ENCODE measurements around the gene SMIM3. TPM values are rescaled to one million over a fixed set of nuclear protein-coding genes. Genes with fewer than 3 reads are reported as not detected.
A peak's percentile ranks its signal among the peaks of the same experiment; 100 is the strongest.

Gene SMIM3
- total and polyA plus RNA-seq, 2 of the 4 experiments (the other 2 are of a cell fraction), result 37.5 to 53.4 TPM

- Histone ChIP-seq H3K27ac (ENCODE audit: insufficient read depth, low read length) (peak overlapping the region; percentile 88), H3K9ac (ENCODE audit: low read depth, low read length) (peak overlapping the region; percentile 89), H4K8ac (ENCODE audit: low read depth in 2 of 2, low read length in 2 of 2) (peak overlapping the region; percentile 45 to 67; a peak in 2 of 4 replicates), H2AK5ac (ENCODE audit: low read depth, low read length) (peak overlapping the region; percentile 88), H4K20me1 (ENCODE audit: insufficient read depth, low read length) (no peaks in the 10 kb centered on the region; the same call in 1 of the 2 replicates), H2BK120ac (ENCODE audit: low read depth, low read length) (peak overlapping the region; percentile 75; the same call in 1 of the 2 replicates), H3K56ac (ENCODE audit: extremely low read depth, insufficient read depth, low read length) (peak overlapping the region; percentile 68), H2BK5ac (ENCODE audit: low read depth, low read length, poor library complexity, severe bottlenecking) (peak overlapping the region; percentile 98), H4K5ac (ENCODE audit: low read depth, low read length) (peak overlapping the region; percentile 68; the same call in 1 of the 2 replicates), H3K23ac (ENCODE audit: low read depth, low read length) (peak overlapping the region; percentile 90), H4K91ac (ENCODE audit: insufficient read depth, low read depth, low read length) (peak overlapping the region; percentile 75), H3K9me3 (ENCODE audit: control insufficient read depth, insufficient read depth, low read length) (no peaks in the 10 kb centered on the region), H3K18ac (ENCODE audit: low read depth, low read length) (peak overlapping the region; percentile 68; the same call in 1 of the 2 replicates), H3K4ac (ENCODE audit: low read depth, low read length) (peak overlapping the region; percentile 92), H2AK9ac (replicated peaks; ENCODE audit: low read depth, low read length, poor library complexity) (peak overlapping the region; percentile 98), H2BK20ac (ENCODE audit: low read depth, low read length) (peak overlapping the region; percentile 57; the same call in 1 of the 2 replicates), H2AFZ (replicated peaks; ENCODE audit: low read length, poor library complexity) (peak overlapping the region; percentile 35), H3K4me2 (ENCODE audit: low read depth, low read length) (peak overlapping the region; percentile 98), H3K4me1 (ENCODE audit: control insufficient read depth, insufficient read depth, low read length) (peaks cover 29% of the 10 kb centered on the region), H2BK15ac (ENCODE audit: low read depth, low read length) (peak overlapping the region; percentile 48; the same call in 2 of the 3 replicates), H3K4me3 (ENCODE audit: insufficient read depth, low read depth, low read length) (peak overlapping the region; percentile 79), H3K9me1 (ENCODE audit: insufficient read depth, low read length) (peaks cover 32% of the 10 kb centered on the region), H3K14ac (replicated peaks; ENCODE audit: low read depth, low read length) (peak overlapping the region; percentile 97), H3K36me3 (ENCODE audit: control insufficient read depth, insufficient read depth, low read length) (no peaks in the 10 kb centered on the region), H3K79me1 (ENCODE audit: low read depth in 1 of 2, low read length in 2 of 2) (peaks cover 10 to 70% of the 10 kb centered on the region in 2 experiments; a peak in 3 of 4 replicates), H3K27me3 (ENCODE audit: control insufficient read depth, insufficient read depth, low read length) (no peaks in the 10 kb centered on the region)
- BruUV-seq (replicated peaks), result no TSS peak
- ATAC-seq (ENCODE audit: low read depth) (no peak), DNase-seq (peak; percentile 66)
- intact Hi-C loops (cut with micrococcal nuclease) (loop anchor here (2.0 to 5.0 kb wide), 2 partner anchors 21 to 217 kb away; partner anchors contain the start of gene DCTN4), in situ Hi-C loops (cut with MboI; ENCODE audit: low sequenced_read_pairs) (no loop called here), dilution Hi-C loops (cut with HindIII; ENCODE audit: low sequenced_read_pairs, unreplicated experiment) (no loop called here)
- POLR2A ChIA-PET (ENCODE audit: unreplicated experiment), result interaction anchor here (1.8 kb wide), 1 partner anchor 21 kb away, joined by 11 read pairs; the partner anchor contains the start of gene DCTN4
- 56% methylated on average over 3 of the region's 13 CpGs; no CpG with 5 or more reads in 1 of the 2 experiments for WGBS, 2 experiments (ENCODE audit: extremely low coverage in 2 of 2, insufficient read length in 1 of 2)
- TF ChIP-seq, protein P1, sequence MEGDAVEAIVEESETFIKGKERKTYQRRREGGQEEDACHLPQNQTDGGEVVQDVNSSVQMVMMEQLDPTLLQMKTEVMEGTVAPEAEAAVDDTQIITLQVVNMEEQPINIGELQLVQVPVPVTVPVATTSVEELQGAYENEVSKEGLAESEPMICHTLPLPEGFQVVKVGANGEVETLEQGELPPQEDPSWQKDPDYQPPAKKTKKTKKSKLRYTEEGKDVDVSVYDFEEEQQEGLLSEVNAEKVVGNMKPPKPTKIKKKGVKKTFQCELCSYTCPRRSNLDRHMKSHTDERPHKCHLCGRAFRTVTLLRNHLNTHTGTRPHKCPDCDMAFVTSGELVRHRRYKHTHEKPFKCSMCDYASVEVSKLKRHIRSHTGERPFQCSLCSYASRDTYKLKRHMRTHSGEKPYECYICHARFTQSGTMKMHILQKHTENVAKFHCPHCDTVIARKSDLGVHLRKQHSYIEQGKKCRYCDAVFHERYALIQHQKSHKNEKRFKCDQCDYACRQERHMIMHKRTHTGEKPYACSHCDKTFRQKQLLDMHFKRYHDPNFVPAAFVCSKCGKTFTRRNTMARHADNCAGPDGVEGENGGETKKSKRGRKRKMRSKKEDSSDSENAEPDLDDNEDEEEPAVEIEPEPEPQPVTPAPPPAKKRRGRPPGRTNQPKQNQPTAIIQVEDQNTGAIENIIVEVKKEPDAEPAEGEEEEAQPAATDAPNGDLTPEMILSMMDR (conservative IDR thresholded peaks at IDR 0.05; ENCODE audit: low read depth, low read length), result no peak
- no peak for TF ChIP-seq MXI1 (IDR thresholded peaks at IDR 0.05; ENCODE audit: borderline replicate concordance, low read depth, low read length)
- TF ChIP-seq NFE2L2 (IDR thresholded peaks at IDR 0.05; ENCODE audit: low read depth, low read length), result no peak
- TF ChIP-seq CEBPB (IDR thresholded peaks at IDR 0.05; ENCODE audit: low read depth, low read length), result peak; percentile 77
- no peak for TF ChIP-seq MAZ (IDR thresholded peaks at IDR 0.05; ENCODE audit: borderline replicate concordance, low read depth, low read length)
- TF ChIP-seq MAFK (IDR thresholded peaks at IDR 0.05; ENCODE audit: low read depth, low read length), result no peak
- no peak for TF ChIP-seq CHD1 (IDR thresholded peaks at IDR 0.05; ENCODE audit: low read depth, low read length)
- CTCF ChIA-PET, result interaction anchor here (1.2 to 2.4 kb wide), 4 partner anchors 10 to 60 kb away, joined by 3 to 8 read pairs (median 3); partner anchors contain the start of gene DCTN4
Measured at GRCh38 chr5:150779397-150780186, 1.0 kb downstream of the SMIM3 start.

All from IMR-90 (cell line).